Measurements from ENCODE around the gene TMEM203.

- TF ChIP-seq MXI1 (conservative IDR thresholded peaks at IDR 0.05; ENCODE audit: poor library complexity, severe bottlenecking) (no peak), EP300 (conservative IDR thresholded peaks at IDR 0.05; ENCODE audit: poor library complexity, severe bottlenecking) (no peak), POLR2AphosphoS5 (IDR thresholded peaks at IDR 0.05) (no peak), EZH2 (IDR thresholded peaks at IDR 0.05; ENCODE audit: borderline replicate concordance, insufficient read depth, low read length, poor library complexity, severe bottlenecking) (no peak), REST (IDR thresholded peaks at IDR 0.05; ENCODE audit: borderline replicate concordance) (no peak), SMC3 (conservative IDR thresholded peaks at IDR 0.05; ENCODE audit: poor library complexity) (no peak)
- TF ChIP-seq, protein P1, sequence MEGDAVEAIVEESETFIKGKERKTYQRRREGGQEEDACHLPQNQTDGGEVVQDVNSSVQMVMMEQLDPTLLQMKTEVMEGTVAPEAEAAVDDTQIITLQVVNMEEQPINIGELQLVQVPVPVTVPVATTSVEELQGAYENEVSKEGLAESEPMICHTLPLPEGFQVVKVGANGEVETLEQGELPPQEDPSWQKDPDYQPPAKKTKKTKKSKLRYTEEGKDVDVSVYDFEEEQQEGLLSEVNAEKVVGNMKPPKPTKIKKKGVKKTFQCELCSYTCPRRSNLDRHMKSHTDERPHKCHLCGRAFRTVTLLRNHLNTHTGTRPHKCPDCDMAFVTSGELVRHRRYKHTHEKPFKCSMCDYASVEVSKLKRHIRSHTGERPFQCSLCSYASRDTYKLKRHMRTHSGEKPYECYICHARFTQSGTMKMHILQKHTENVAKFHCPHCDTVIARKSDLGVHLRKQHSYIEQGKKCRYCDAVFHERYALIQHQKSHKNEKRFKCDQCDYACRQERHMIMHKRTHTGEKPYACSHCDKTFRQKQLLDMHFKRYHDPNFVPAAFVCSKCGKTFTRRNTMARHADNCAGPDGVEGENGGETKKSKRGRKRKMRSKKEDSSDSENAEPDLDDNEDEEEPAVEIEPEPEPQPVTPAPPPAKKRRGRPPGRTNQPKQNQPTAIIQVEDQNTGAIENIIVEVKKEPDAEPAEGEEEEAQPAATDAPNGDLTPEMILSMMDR (IDR thresholded peaks at IDR 0.05; ENCODE audit: poor library complexity, severe bottlenecking), result no peak
These were observed 15.1 kb upstream of the TMEM203 start for GRCh38 chr9:137220317-137221094.
